ENCODE measurements around the gene SETD7. TPM values are rescaled to one million over a fixed set of nuclear protein-coding genes. Genes with fewer than 3 reads are reported as not detected.

SETD7 gene
- total and polyA plus RNA-seq, 12 donors = 12.0 to 79.2 (median 52.8) TPM

- intact Hi-C loops (cut with DNase I) = no loop called here
- peak overlapping the region; percentile 16 to 99 (median 98) for H3K27ac ChIP-seq
- ATAC-seq = no peak
- H3K36me3 ChIP-seq = no peaks in the 10 kb centered on the region
- peaks cover 10 to 77% (median 63%) of the 10 kb centered on the region in 9 donors for H3K4me1 ChIP-seq
- DNase-seq = no peak
- H3K4me3 ChIP-seq = peak overlapping the region in 9 of 10 donors; percentile 65 to 98 (median 92)
- no peaks in the 10 kb centered on the region for H3K9me3 ChIP-seq
- no peak for TF ChIP-seq CTCF (IDR thresholded peaks at IDR 0.05)
- no peaks in the 10 kb centered on the region for H3K27me3 ChIP-seq
- WGBS, 2 donors = 48 to 54% methylated on average over 4 of the region's 4 CpGs
Measured at GRCh38 chr4:139553751-139554641, 2.0 kb downstream of the SETD7 start.

GRCh38 chr4:139552517-139553307, 3.3 kb downstream of the SETD7 start:
- Histone ChIP-seq H3K4me1 (peaks cover 10 to 77% (median 66%) of the 10 kb centered on the region in 9 donors), H3K9me3 (no peaks in the 10 kb centered on the region), H3K27ac (peak overlapping the region in 9 of 10 donors; percentile 59 to 99 (median 97)), H3K27me3 (no peaks in the 10 kb centered on the region), H3K4me3 (peak overlapping the region in 6 of 10 donors; percentile 2 to 94 (median 40)), H3K36me3 (no peaks in the 10 kb centered on the region)
- 28 to 39% methylated on average over 5 of the region's 5 CpGs for WGBS, 2 donors
- DNase-seq (peak; percentile 24 to 36), ATAC-seq (peak in 1 of 8 donors; percentile 25)
- intact Hi-C loops (cut with DNase I) = no loop called here
- TF ChIP-seq CTCF (IDR thresholded peaks at IDR 0.05) = no peak

- no peak for TF ChIP-seq CTCF (IDR thresholded peaks at IDR 0.05)
- peak in 1 of 2 donors; percentile 55 for DNase-seq
- Histone ChIP-seq H3K4me1 (peaks cover 10 to 77% (median 58%) of the 10 kb centered on the region in 9 donors), H3K4me3 (no peak overlapping the region), H3K27ac (peak overlapping the region in 9 of 10 donors; percentile 12 to 99 (median 58)), H3K36me3 (peaks cover 0 to 15% (median 4%) of the 10 kb centered on the region in 9 donors), H3K27me3 (no peaks in the 10 kb centered on the region), H3K9me3 (no peaks in the 10 kb centered on the region)
- WGBS, 2 donors = 42 to 47% methylated on average over 5 of the region's 5 CpGs
- intact Hi-C loops (cut with DNase I) = no loop called here
- peak in 1 of 8 donors; percentile 9 for ATAC-seq
Measured at GRCh38 chr4:139550724-139551429, 5.1 kb downstream of the SETD7 start.

- H3K36me3 ChIP-seq = peaks cover 0 to 43% (median 8%) of the 10 kb centered on the region in 9 donors
- peaks cover 5 to 59% (median 41%) of the 10 kb centered on the region in 9 donors for H3K4me1 ChIP-seq
- WGBS, 2 donors = 98 to 100% methylated on average over 3 of the region's 3 CpGs
- no peak for TF ChIP-seq CTCF (IDR thresholded peaks at IDR 0.05)
- intact Hi-C loops (cut with DNase I) = no loop called here
- no peak for ATAC-seq
- no peaks in the 10 kb centered on the region for H3K9me3 ChIP-seq
- DNase-seq = no peak
- H3K4me3 ChIP-seq = no peak overlapping the region
- no peaks in the 10 kb centered on the region for H3K27me3 ChIP-seq
- no peak overlapping the region for H3K27ac ChIP-seq
Measured at GRCh38 chr4:139547979-139548378, 8.0 kb downstream of the SETD7 start.
